Measurements from ENCODE around the gene PARD3B.

DNA sequence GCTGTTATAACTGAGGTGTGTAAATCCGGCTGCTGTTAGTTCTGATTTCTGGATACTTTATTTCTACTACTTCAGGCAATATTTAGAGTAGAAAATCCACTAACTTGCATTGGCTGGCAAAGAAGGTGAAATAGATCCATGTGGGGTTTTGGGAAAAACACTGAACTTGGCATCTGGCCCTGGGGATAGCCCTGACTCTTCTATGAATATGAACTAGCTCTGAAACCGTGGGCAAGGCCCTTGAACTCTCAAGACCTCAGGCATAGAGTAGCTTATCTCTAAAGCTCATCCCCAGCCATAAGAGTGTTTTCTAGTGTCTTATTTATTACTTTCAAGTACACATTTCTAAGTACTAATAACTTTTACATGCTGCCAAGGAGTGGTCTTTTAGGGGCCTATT, 25.8 kb downstream of the PARD3B start:
- TF ChIP-seq POLR2A (IDR thresholded peaks at IDR 0.05; ENCODE audit: low read depth, low read length) (no peak), POLR2AphosphoS5 (IDR thresholded peaks at IDR 0.05; ENCODE audit: low read depth, low read length) (no peak), TAF1 (IDR thresholded peaks at IDR 0.05; ENCODE audit: low read depth, low read length) (no peak), POU2F2 (IDR thresholded peaks at IDR 0.05; ENCODE audit: low read depth, low read length) (no peak), SPI1 (IDR thresholded peaks at IDR 0.05; ENCODE audit: low read depth, low read length) (no peak), PAX5 (IDR thresholded peaks at IDR 0.05; ENCODE audit: insufficient read depth, low read length, severe bottlenecking) (no peak)

All from GM12891 (cell line).